Lung (tissue), 12 donors: ENCODE data around the gene RALGDS. TPM values are rescaled to one million over a fixed set of nuclear protein-coding genes. Genes with fewer than 3 reads are reported as not detected.
"Not testable (repeated sequence)": the region's sequence is repeated elsewhere in the genome, so short reads cannot be mapped to it uniquely, and the experiment has no call there.

Source experiments
- ATAC-seq: fragments of 200-7000 bp; cut with Tn5 transposase; one replicate; pipeline ENCODE4 v1.9.1; 2020; ENCODE audit warnings: moderate number of reproducible peaks; ENCODE audit not compliant: insufficient read depth, low FRiP score
- DNase-seq, 3 donors: peaks; one replicate each; pipeline ENCODE4 v3.0.0-alpha.2; 2013 to 2017
- H3K27ac ChIP-seq, 2 donors: one replicate each; pipeline ENCODE4 v1.5.1; 2013; ENCODE audit warnings: mild to moderate bottlenecking in 2 of 2, moderate library complexity in 2 of 2, control low read depth in 1 of 2, inconsistent platforms in 1 of 2, low read depth in 1 of 2, low read length in 1 of 2
- H3K27me3 ChIP-seq, 3 donors: one replicate each; pipeline ENCODE4 v1.5.1; 2013; ENCODE audit warnings: low read length in 2 of 3; ENCODE audit not compliant: control insufficient read depth in 3 of 3, insufficient read depth in 3 of 3
- H3K36me3 ChIP-seq, 4 donors: one replicate each; pipeline ENCODE4 v1.5.1; 2013; ENCODE audit warnings: low read length in 4 of 4, mild to moderate bottlenecking in 1 of 4, moderate library complexity in 1 of 4; ENCODE audit not compliant: control insufficient read depth in 4 of 4, insufficient read depth in 4 of 4
- H3K4me1 ChIP-seq, 5 donors: one replicate each; pipeline ENCODE4 v1.5.1; 2013; ENCODE audit warnings: low read length in 5 of 5, mild to moderate bottlenecking in 2 of 5, moderate library complexity in 1 of 5; ENCODE audit not compliant: control insufficient read depth in 5 of 5, insufficient read depth in 5 of 5
- H3K4me3 ChIP-seq: one replicate; pipeline ENCODE4 v1.5.1; 2013; ENCODE audit warnings: mild to moderate bottlenecking, control low read depth, moderate library complexity
- H3K9ac ChIP-seq, 2 donors: one replicate each; pipeline ENCODE4 v1.5.1; 2013; ENCODE audit warnings: low read length in 2 of 2, control low read depth in 1 of 2; ENCODE audit not compliant: insufficient read depth in 1 of 2
- H3K9me3 ChIP-seq, 4 donors: one replicate each; pipeline ENCODE4 v1.5.1; 2013; ENCODE audit warnings: low read length in 3 of 4, mild to moderate bottlenecking in 1 of 4, moderate library complexity in 1 of 4; ENCODE audit not compliant: control insufficient read depth in 4 of 4, insufficient read depth in 3 of 4
- CTCF ChIP-seq: IDR thresholded peaks from 2 replicates; pipeline ENCODE4 v1.5.1; 2012; ENCODE audit warnings: mild to moderate bottlenecking; ENCODE audit errors: control extremely low read depth, extremely low read depth
- WGBS, 2 donors: extraction: QIAGEN DNeasy Blood & Tissue Kit; methylation state at CpG; one replicate each; pipeline ENCODE4 v1.1.7; 2013; 5-methylcytosine and 5-hydroxymethylcytosine counted together
- polyA plus RNA-seq, 2 donors: library from polyadenylated mRNA; stranded (reverse); fragments of 200-250 nt; gene quantifications; one replicate each; pipeline ENCODE4 v1.2.1, GENCODE V29; 2013
- total RNA-seq, 2 donors: library from RNA; depleted of rRNA in 1 of 2; stranded (reverse); fragments of >200 nt in 1 of 2; gene quantifications; one replicate each; pipeline ENCODE4 v1.2.1, GENCODE V29; 2014 to 2021
- donor health status: control.
- donor health status: control.
- donor health status: Bipolar disorder and iron deficiency.
- donor health status: healthy.
- donor health status: DM: yes; HTN: yes; CAD: no.

The RALGDS gene
- total and polyA plus RNA-seq, 4 donors = 49.5 to 145 (median 60.9) TPM

GRCh38 chr9:133063500-133064231 lies 57.4 kb downstream of the RALGDS start:
- no peak overlapping the region for H3K27ac ChIP-seq
- H3K36me3 ChIP-seq = peaks cover 0 to 8% (median 0%) of the 10 kb centered on the region in 4 donors
- TF ChIP-seq CTCF = no peak
- no peak for ATAC-seq
- no peak overlapping the region for H3K4me3 ChIP-seq
- no peak for DNase-seq
- peaks cover 0 to 8% (median 0%) of the 10 kb centered on the region in 5 donors for H3K4me1 ChIP-seq
- no peaks in the 10 kb centered on the region for H3K9me3 ChIP-seq
- H3K27me3 ChIP-seq = no peaks in the 10 kb centered on the region
- 82 to 87% methylated on average over 14 of the region's 14 CpGs for WGBS, 2 donors
- no peak overlapping the region for H3K9ac ChIP-seq

GRCh38 chr9:133063159-133063499 lies 57.9 kb downstream of the RALGDS start:
- Histone ChIP-seq H3K27me3 (no peaks in the 10 kb centered on the region), H3K9ac (no peak overlapping the region), H3K4me3 (no peak overlapping the region), H3K36me3 (peaks cover 0 to 9% (median 0%) of the 10 kb centered on the region in 4 donors), H3K9me3 (no peaks in the 10 kb centered on the region), H3K27ac (no peak overlapping the region), H3K4me1 (peaks cover 0 to 8% (median 0%) of the 10 kb centered on the region in 5 donors)
- no peak for TF ChIP-seq CTCF
- 63 to 84% methylated on average over 8 of the region's 8 CpGs for WGBS, 2 donors
- DNase-seq (no peak), ATAC-seq (no peak)

- not testable (repeated sequence) for H3K9me3 ChIP-seq, H3K27me3 ChIP-seq, H3K4me3 ChIP-seq, H3K27ac ChIP-seq, DNase-seq, H3K9ac ChIP-seq, H3K4me1 ChIP-seq, ATAC-seq
- H3K36me3 ChIP-seq = peaks cover 0 to 12% (median 0%) of the 10 kb centered on the region in 4 donors
- 47 to 67% methylated on average over 2 to 3 of the region's 8 CpGs for WGBS, 2 donors
Measured at GRCh38 chr9:133062569-133062968, 58.5 kb downstream of the RALGDS start.

- not testable (repeated sequence) for H3K27ac ChIP-seq, H3K9me3 ChIP-seq, H3K4me1 ChIP-seq, ATAC-seq, H3K4me3 ChIP-seq, DNase-seq, H3K27me3 ChIP-seq, H3K9ac ChIP-seq
- 25 to 75% methylated on average over 1 to 3 of the region's 9 CpGs for WGBS, 2 donors
- H3K36me3 ChIP-seq = peaks cover 0 to 20% (median 2%) of the 10 kb centered on the region in 4 donors
Measured at GRCh38 chr9:133061764-133062145, 59.3 kb downstream of the RALGDS start, which contains the start of gene CEL. Gene CEL, plus strand, starts transcription at chr9:133061981. Its CDS starts 22 bp downstream, at chr9:133062003.

- DNase-seq, H3K27me3 ChIP-seq, H3K4me1 ChIP-seq, H3K9me3 ChIP-seq, H3K27ac ChIP-seq, H3K9ac ChIP-seq, H3K4me3 ChIP-seq, ATAC-seq: not testable (repeated sequence)
- WGBS, 2 donors = 58 to 60% methylated on average over 14 of the region's 14 CpGs
- peaks cover under 1 to 25% (median 5%) of the 10 kb centered on the region in 4 donors for H3K36me3 ChIP-seq
Measured at GRCh38 chr9:133061019-133061763, 59.8 kb downstream of the RALGDS start.
